Activated T-cell treated with anti-CD3 and anti-CD28 coated beads, Interleukin-2, amount 50 U/mL, for 1 hour (primary cell): Measurements from ENCODE around the gene OR2T3.
"Not testable (repeated sequence)": the region's sequence is repeated elsewhere in the genome, so short reads cannot be mapped to it uniquely, and the experiment has no call there.

Experiments
- DNase-seq: peaks from one replicate; pipeline ENCODE4 v3.0.0-alpha.2; 2020

Gene OR2T3, protein sequence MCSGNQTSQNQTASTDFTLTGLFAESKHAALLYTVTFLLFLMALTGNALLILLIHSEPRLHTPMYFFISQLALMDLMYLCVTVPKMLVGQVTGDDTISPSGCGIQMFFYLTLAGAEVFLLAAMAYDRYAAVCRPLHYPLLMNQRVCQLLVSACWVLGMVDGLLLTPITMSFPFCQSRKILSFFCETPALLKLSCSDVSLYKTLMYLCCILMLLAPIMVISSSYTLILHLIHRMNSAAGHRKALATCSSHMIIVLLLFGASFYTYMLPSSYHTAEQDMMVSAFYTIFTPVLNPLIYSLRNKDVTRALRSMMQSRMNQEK

DNA sequence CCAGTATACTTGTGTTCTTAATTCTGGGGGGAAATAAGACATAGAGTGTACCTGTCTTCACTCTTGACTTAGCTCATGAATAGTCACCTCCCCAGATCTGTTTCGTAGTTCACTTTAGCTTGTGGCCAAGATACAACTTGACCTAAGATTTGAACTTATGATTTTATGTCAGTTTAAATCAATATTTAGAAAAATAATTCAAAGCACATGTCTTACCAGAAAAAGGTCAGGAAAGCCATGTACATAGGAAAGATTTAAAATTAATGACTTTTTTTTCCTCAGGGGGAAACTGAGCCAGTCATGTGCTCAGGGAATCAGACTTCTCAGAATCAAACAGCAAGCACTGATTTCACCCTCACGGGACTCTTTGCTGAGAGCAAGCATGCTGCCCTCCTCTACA lies at the start of gene OR2T3:
OR2T3 (plus strand) TSS at position 301 of the 400 bp plus-strand sequence; CDS start at position 301, 0 bp downstream.
- DNase-seq, result not testable (repeated sequence)

- not testable (repeated sequence) for DNase-seq
Measured at GRCh38 chr1:248427526-248428191, 45.5 kb upstream of the OR2T3 start.

DNA sequence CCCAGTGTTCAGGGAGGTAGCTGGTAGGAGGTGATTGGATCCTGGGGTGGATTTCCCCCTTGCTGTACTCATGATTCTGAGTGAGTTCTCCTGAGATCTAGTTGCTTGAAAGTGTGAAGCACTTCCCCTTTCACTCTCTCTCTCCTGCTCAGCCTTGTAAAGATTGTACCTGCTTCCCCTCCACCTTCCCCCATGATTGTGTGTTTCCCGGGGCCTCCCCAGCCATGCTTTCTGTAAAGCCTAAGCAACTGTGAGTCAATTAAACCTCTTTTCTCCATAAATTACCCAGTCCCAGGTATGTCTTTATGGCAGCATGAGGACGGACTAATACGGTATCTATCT lies 45.0 kb upstream of the OR2T3 start:
- DNase-seq, result not testable (repeated sequence)

GRCh38 chr1:248431683-248432082 lies 41.5 kb upstream of the OR2T3 start:
- DNase-seq, result not testable (repeated sequence)

DNA sequence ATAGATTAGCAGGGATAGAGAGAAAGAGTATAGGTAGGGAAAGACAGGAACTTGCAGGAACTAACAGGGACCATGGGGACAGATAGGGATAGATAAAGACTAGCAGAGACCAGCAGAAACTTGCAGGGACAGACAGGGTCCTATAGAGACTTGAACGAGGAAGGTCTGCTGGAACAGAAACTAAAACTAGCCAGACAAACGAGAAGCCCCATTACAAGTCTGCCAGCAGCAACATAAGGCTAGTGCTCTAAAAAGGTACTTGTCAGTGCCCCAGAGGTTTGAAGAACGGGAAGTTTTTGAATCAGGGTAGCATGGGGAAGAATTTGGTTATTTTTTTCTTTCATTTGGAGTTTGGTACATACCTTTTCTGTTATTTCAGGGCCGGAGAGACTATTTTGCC lies 41.0 kb upstream of the OR2T3 start:
- not testable (repeated sequence) for DNase-seq

GRCh38 chr1:248433811-248434415 lies 39.2 kb upstream of the OR2T3 start:
- not testable (repeated sequence) for DNase-seq

- not testable (repeated sequence) for DNase-seq
Measured at GRCh38 chr1:248434913-248435312, 38.2 kb upstream of the OR2T3 start.

DNA sequence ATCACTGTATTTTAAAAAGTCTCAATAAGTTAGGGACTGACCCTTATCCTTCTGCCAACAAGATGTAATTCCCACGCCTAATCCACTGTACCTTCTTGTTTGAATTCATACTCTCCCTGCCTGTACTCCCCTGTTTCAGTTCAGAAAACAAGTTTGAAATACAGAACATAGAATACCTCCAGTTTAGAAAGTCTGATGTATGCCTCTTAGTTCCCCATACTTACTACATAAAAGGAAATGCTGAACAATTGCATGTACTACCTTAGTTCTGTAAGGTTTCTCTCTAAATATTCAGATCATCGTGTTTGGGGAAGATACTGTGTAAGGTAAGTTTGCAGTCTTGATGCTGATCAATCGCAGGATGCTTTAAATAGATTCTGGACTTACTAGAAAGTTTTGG lies 36.8 kb upstream of the OR2T3 start:
- not testable (repeated sequence) for DNase-seq

- not testable (repeated sequence) for DNase-seq
Measured at GRCh38 chr1:248438668-248439067, 34.5 kb upstream of the OR2T3 start.

GRCh38 chr1:248439283-248439682 lies 33.9 kb upstream of the OR2T3 start:
- DNase-seq, result not testable (repeated sequence)

GRCh38 chr1:248442500-248443277 lies 30.5 kb upstream of the OR2T3 start:
- DNase-seq, result not testable (repeated sequence)

- not testable (repeated sequence) for DNase-seq
Measured at GRCh38 chr1:248444603-248445002, 28.5 kb upstream of the OR2T3 start.

GRCh38 chr1:248445399-248445798 lies 27.8 kb upstream of the OR2T3 start, which contains the start of gene OR2T2:
OR2T2 (plus strand) TSS chr1:248445637; CDS start chr1:248452798, 7,161 bp downstream.
- not testable (repeated sequence) for DNase-seq

DNA sequence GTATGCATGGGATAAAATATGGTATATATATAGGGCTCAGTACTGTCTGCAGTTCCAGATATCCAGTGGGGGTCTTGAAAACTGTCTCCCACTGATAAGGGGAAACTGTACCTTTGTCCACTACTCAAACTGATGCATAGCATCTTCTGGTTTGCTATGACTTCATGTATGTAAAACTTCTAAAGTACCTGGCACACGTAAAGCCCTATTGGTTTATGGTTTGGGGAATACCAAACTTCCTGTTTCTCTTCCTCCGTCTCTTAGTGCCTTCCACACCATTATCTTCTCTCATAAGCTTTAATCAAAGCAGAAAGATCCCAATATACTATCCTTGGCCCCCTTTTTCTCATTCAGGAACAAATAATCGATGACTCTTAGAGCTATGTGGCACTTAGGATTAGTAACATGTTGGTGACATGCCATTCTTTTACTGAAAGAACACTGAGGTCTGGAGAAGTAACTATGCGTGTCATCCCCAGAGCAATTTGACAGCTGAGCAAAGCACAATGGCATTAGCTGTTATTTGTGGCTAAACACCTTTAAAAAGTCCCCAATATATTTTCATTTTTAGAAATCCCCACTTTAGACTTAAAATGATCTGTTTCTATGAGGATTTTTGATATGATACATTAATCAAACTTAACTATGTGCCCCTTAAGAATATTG lies 24.6 kb upstream of the OR2T3 start:
- DNase-seq, result not testable (repeated sequence)

- not testable (repeated sequence) for DNase-seq
Measured at GRCh38 chr1:248449821-248450465, 23.2 kb upstream of the OR2T3 start.

DNA sequence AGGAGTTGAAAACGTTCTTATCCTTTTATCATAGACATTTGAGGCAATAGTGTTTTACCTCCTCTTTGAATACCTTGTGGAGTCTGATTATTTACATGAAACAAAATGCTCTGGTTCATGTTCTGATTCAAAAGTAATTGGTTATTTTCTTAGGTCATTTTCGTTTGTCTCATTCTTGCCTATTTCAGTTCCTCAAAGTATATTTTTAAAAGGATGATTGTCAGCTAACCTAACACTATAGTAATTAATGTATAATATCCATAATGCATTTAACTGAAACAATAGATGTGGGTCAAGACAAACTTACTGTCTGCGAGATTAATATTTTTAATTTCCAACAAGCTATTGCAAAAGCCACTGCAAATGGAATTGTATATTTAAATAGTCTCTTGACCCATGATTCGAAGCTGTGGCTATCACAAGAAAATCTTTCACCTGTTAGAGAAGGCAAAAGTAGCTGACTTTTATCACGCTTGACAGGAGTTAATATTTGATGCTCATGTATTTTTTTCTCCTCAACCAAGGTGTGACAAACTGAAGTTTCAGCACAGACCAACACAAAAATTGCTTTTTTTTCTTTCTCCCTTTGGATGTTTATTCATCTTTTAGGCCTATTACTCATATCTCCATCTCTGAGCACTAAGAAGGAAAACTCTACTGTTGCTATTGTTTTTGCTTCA lies 22.5 kb upstream of the OR2T3 start:
- DNase-seq, result not testable (repeated sequence)

DNA sequence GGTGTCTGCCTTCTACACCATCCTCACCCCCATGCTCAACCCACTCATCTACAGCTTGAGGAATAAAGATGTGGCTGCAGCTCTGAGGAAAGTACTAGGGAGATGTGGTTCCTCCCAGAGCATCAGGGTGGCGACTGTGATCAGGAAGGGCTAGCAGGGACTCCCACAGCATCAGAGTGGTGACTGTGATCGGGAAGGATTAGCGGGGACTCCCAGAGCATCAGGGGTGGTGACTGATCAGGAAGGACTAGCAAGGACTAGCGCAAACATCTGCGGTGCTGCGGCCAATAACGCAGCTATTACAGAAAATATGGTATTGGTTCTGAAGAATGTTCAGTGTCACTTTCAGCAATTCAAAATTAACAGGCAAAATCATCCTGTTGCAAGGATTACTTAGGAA lies 19.5 kb upstream of the OR2T3 start:
- not testable (repeated sequence) for DNase-seq

GRCh38 chr1:248455045-248455444 lies 18.1 kb upstream of the OR2T3 start:
- DNase-seq, result not testable (repeated sequence)

DNA sequence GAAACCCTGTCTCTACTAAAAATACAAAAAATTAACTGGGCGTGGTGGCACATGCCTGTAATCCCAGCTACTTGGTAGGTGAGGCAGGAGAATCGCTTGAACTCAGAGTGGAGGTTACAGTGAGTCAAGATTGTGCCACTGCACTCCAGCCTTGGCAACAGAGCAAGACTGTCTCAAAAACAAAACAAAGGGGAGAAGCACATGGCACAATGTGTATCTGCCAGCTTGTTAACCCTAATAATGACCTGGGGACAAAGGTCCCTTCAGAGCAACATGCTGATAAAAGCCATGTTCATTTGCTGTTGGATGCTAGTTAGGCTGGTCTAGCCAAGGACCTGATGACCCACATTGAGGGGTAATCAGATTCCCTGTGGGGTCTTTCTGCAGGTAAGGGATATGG lies 16.5 kb upstream of the OR2T3 start:
- DNase-seq, result not testable (repeated sequence)

GRCh38 chr1:248459117-248459516 lies 14.0 kb upstream of the OR2T3 start:
- DNase-seq, result not testable (repeated sequence)

GRCh38 chr1:248471154-248471553 lies 2.0 kb upstream of the OR2T3 start:
- no peak for DNase-seq
